ENCODE data around the gene DEPDC5. TPM values are rescaled to one million over a fixed set of nuclear protein-coding genes. Genes with fewer than 3 reads are reported as not detected.

DEPDC5 gene
- total RNA-seq, 4 donors from 2014 or later = 17.5 to 30.4 (median 22.8) TPM

GRCh38 chr22:31915586-31915985 lies 161.8 kb downstream of the DEPDC5 start:
- H3K4me3 ChIP-seq (replicated peaks in 1 of 3) = no peak overlapping the region
- no peaks in the 10 kb centered on the region for H3K9me3 ChIP-seq
- intact Hi-C loops (cut with DNase I) = no loop called here
- H3K27me3 ChIP-seq = no peaks in the 10 kb centered on the region
- TF ChIP-seq CTCF (IDR thresholded peaks at IDR 0.05) = no peak
- TF ChIP-seq POLR2A (IDR thresholded peaks at IDR 0.05) = no peak
- no peaks in the 10 kb centered on the region for H3K4me1 ChIP-seq
- no peak for DNase-seq
- 85 to 93% methylated on average over 10 of the region's 10 CpGs for WGBS, 2 donors
- no peaks in the 10 kb centered on the region for H3K36me3 ChIP-seq
- H3K27ac ChIP-seq = no peak overlapping the region

DNA sequence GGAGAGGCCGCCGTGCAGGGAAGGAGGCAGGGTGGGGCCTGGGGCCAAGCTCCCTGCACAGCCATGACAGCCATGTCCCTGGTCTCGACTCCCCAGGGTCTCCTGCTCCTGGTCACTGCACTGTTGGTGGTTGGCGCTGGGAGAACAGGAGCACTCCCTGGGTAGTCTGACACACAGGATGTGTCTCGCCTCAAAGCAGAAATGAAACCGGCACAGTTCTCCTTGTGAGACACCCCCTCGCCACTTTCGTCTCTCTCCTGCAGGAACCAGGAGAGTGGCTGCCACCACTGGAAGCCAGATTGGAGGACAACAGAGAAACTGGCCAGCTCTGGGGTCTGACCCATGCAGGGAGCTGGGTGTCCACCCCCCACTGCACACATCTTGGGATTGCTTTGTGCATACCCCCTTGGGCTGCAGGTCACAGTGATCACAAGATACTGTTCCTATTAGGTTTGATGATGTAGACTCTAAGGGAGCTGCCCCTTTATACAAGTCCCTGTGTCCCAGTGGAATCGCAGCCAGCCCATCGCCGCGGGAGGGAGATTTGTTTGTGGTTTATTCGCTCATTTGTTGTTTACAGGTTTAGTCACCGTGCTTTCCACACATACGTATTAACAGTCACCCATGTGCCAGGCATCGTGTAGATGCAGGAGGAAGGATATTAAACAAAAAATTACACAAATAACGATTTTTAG lies 163.6 kb downstream of the DEPDC5 start:
- TF ChIP-seq POLR2A (IDR thresholded peaks at IDR 0.05) (no peak), CTCF (IDR thresholded peaks at IDR 0.05) (no peak)
- H3K27me3 ChIP-seq = no peaks in the 10 kb centered on the region
- intact Hi-C loops (cut with DNase I) = no loop called here
- DNase-seq = no peak
- no peaks in the 10 kb centered on the region for H3K4me1 ChIP-seq
- 78 to 79% methylated on average over 13 to 15 of the region's 17 CpGs for WGBS, 2 donors
- no peaks in the 10 kb centered on the region for H3K9me3 ChIP-seq
- H3K27ac ChIP-seq = no peak overlapping the region
- H3K4me3 ChIP-seq (replicated peaks in 1 of 3) = no peak overlapping the region
- H3K36me3 ChIP-seq = no peaks in the 10 kb centered on the region

DNA sequence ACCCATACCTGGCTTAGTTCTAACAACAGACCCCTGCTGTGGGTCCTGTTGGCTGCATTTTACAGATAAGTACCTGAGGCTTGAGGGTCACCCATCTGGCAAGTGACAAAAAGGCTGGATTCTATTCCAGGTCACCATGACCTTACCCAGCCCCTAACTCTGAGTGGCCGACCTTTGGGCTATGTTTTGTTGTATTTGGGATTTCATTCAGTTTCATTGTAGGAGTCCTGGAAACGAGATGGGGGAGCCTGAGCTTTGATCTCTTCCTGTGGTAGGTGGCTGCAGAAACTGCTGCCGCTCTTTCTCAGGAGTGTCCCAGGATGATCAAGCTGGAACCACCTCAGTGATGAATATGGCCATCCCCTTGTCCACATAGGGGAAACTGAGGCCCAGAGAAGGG lies 165.9 kb downstream of the DEPDC5 start:
- WGBS, 2 donors = 83 to 84% methylated on average over 3 of the region's 3 CpGs
- Histone ChIP-seq H3K36me3 (no peaks in the 10 kb centered on the region), H3K27me3 (no peaks in the 10 kb centered on the region), H3K27ac (no peak overlapping the region), H3K4me3 (replicated peaks in 1 of 3) (no peak overlapping the region), H3K4me1 (no peaks in the 10 kb centered on the region), H3K9me3 (no peaks in the 10 kb centered on the region)
- DNase-seq = no peak
- intact Hi-C loops (cut with DNase I) = no loop called here
- TF ChIP-seq POLR2A (IDR thresholded peaks at IDR 0.05) = no peak
- TF ChIP-seq CTCF (IDR thresholded peaks at IDR 0.05) = no peak

- Histone ChIP-seq H3K27ac (no peak overlapping the region), H3K4me1 (no peaks in the 10 kb centered on the region), H3K27me3 (no peaks in the 10 kb centered on the region), H3K4me3 (replicated peaks in 1 of 3) (no peak overlapping the region), H3K9me3 (no peaks in the 10 kb centered on the region), H3K36me3 (no peaks in the 10 kb centered on the region)
- no peak for DNase-seq
- TF ChIP-seq CTCF (IDR thresholded peaks at IDR 0.05) = no peak
- TF ChIP-seq POLR2A (IDR thresholded peaks at IDR 0.05) = no peak
- intact Hi-C loops (cut with DNase I) = no loop called here
- 90 to 91% methylated on average over 3 of the region's 3 CpGs for WGBS, 2 donors
Measured at GRCh38 chr22:31920306-31920705, 166.5 kb downstream of the DEPDC5 start.

DNA sequence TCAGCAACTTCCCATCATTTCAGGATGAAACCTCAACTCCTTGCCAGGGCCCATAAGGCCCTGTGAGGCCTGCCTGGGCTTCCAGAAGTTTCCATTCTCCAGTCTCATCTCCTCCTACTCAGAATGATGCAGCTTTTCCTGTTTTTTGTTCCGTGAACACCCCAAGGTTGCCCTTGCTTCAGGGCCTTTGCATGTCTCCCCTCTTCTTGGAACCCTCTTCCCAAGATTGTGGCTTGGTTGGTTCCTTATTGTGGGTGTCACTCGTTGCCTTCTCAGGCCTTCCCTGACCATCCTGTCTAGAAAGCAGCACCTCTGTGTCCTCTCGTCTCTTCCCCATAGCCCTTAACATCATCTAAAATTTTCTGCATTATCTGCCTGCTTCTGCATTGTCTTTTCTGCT lies 167.3 kb downstream of the DEPDC5 start:
- Histone ChIP-seq H3K4me3 (replicated peaks in 1 of 3) (no peak overlapping the region), H3K27me3 (no peaks in the 10 kb centered on the region), H3K9me3 (no peaks in the 10 kb centered on the region), H3K4me1 (no peaks in the 10 kb centered on the region), H3K36me3 (no peaks in the 10 kb centered on the region), H3K27ac (no peak overlapping the region)
- intact Hi-C loops (cut with DNase I) = no loop called here
- 80 to 95% methylated on average over 3 of the region's 3 CpGs for WGBS, 2 donors
- TF ChIP-seq POLR2A (IDR thresholded peaks at IDR 0.05) = no peak
- TF ChIP-seq CTCF (IDR thresholded peaks at IDR 0.05) = no peak
- DNase-seq = no peak
